Muscle of leg (tissue), 11 donors: ENCODE results near the gene ZNF121. TPM values are rescaled to one million over a fixed set of nuclear protein-coding genes. Genes with fewer than 3 reads are reported as not detected.
"Not testable (repeated sequence)": the region's sequence is repeated elsewhere in the genome, so short reads cannot be mapped to it uniquely, and the experiment has no call there.

Experiments used
- DNase-seq: peaks from one replicate; pipeline ENCODE4 v3.0.0; 2013
- H3K27ac ChIP-seq: one replicate; pipeline ENCODE4 v1.5.1; 2013; ENCODE audit warnings: mild to moderate bottlenecking, low read length, control low read depth
- H3K27me3 ChIP-seq: one replicate; pipeline ENCODE4 v1.6.1; 2013; ENCODE audit warnings: low read length; ENCODE audit not compliant: control insufficient read depth, insufficient read depth
- H3K36me3 ChIP-seq: one replicate; pipeline ENCODE4 v1.6.1; 2013; ENCODE audit warnings: low read length; ENCODE audit not compliant: control insufficient read depth, insufficient read depth
- H3K4me1 ChIP-seq: one replicate; pipeline ENCODE4 v1.6.1; 2013; ENCODE audit warnings: low read length; ENCODE audit not compliant: control insufficient read depth, insufficient read depth
- H3K4me3 ChIP-seq: one replicate; pipeline ENCODE4 v1.5.1; 2013; ENCODE audit warnings: low read length, control low read depth
- H3K9me3 ChIP-seq: replicated peaks from 2 replicates; pipeline ENCODE4 v1.6.1; 2013; ENCODE audit warnings: low read depth, low read length; ENCODE audit not compliant: control insufficient read depth
- WGBS: methylation state at CpG from one replicate; pipeline ENCODE4 v1.1.5; 2013; ENCODE audit warnings: missing lambda C conversion rate; ENCODE audit not compliant: insufficient coverage; 5-methylcytosine and 5-hydroxymethylcytosine counted together
- polyA plus RNA-seq, 8 donors: library from polyadenylated mRNA; unstranded; fragments of 120-200 nt; gene quantifications; one replicate each; pipeline versions ENCODE4 v1.2.1 to v1.2.3, GENCODE V29; 2013; ENCODE audit warnings: inconsistent platforms in 1 of 8, low replicate concordance in 1 of 8; ENCODE audit not compliant: insufficient read length in 8 of 8, insufficient read depth in 1 of 8
- total RNA-seq: library from RNA; stranded (reverse); fragments of 120-200 nt; gene quantifications from one replicate; pipeline ENCODE4 v1.2.4, GENCODE V29; 2013

The ZNF121 gene
- total and polyA plus RNA-seq, 9 donors, result 5.1 to 30.7 (median 8.4) TPM

DNA sequence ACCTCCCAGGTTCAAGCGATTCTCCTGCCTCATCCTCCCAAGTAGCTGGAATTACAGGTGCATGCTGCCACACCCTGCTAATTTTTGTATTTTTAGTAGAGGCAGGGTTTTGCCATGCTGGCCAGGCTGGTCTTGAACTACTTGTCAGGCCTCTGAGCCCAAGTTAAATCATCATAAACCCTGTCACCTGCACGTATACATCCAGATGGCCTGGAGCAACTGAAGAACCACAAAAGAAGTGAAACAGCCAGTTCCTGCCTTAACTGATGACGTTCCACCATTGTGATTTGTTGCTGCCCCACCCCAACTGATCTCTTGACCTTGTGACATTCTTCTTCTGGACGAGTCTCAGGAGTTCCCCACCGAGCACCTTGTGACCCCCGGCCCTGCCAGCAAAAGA is 45.1 kb downstream of the ZNF121 start:
- not testable (repeated sequence) for DNase-seq, H3K27me3 ChIP-seq, H3K4me3 ChIP-seq, H3K4me1 ChIP-seq
- 81% methylated on average over 5 of the region's 6 CpGs for WGBS
- peaks cover 14% of the 10 kb centered on the region for H3K9me3 ChIP-seq
- H3K36me3 ChIP-seq, result peaks cover 21% of the 10 kb centered on the region
- H3K27ac ChIP-seq, result peak overlapping the region; percentile 99

GRCh38 chr19:9538183-9539058 is 45.9 kb downstream of the ZNF121 start, which contains the start of gene ZNF426:
Gene ZNF426 (minus strand): TSS chr19:9538645. CDS start chr19:9536232, 2,413 bp downstream.
- 1% methylated on average over 36 of the region's 49 CpGs for WGBS
- peak; percentile 97 for DNase-seq
- Histone ChIP-seq H3K9me3 (peaks cover 21% of the 10 kb centered on the region), H3K27ac (peak within 1 kb of the TSS; percentile 99), H3K36me3 (peaks cover 28% of the 10 kb centered on the region), H3K4me1 (peaks cover 3% of the 10 kb centered on the region), H3K4me3 (peak within 1 kb of the TSS; percentile 90), H3K27me3 (no peaks in the 10 kb centered on the region)

- H3K4me3 ChIP-seq, result no peak overlapping the region
- H3K36me3 ChIP-seq, result peaks cover 53% of the 10 kb centered on the region
- H3K27me3 ChIP-seq, result no peaks in the 10 kb centered on the region
- no CpG with 5 or more reads among the region's 4 CpGs for WGBS
- DNase-seq, result no peak
- no peak overlapping the region for H3K27ac ChIP-seq
- H3K9me3 ChIP-seq, result peaks cover 40% of the 10 kb centered on the region
- H3K4me1 ChIP-seq, result peaks cover 3% of the 10 kb centered on the region
These were observed 48.4 kb downstream of the ZNF121 start for GRCh38 chr19:9535934-9536333.

- WGBS, result 100% methylated on average over 3 of the region's 4 CpGs
- Histone ChIP-seq H3K36me3 (peaks cover 88% of the 10 kb centered on the region), H3K4me3 (no peak overlapping the region), H3K9me3 (peaks cover 73% of the 10 kb centered on the region), H3K27ac (no peak overlapping the region), H3K4me1 (no peaks in the 10 kb centered on the region), H3K27me3 (no peaks in the 10 kb centered on the region)
- DNase-seq, result no peak
These were observed 52.4 kb downstream of the ZNF121 start for GRCh38 chr19:9531933-9532332.

- H3K4me1 ChIP-seq, result no peaks in the 10 kb centered on the region
- peaks cover 81% of the 10 kb centered on the region for H3K9me3 ChIP-seq
- H3K27ac ChIP-seq, result no peak overlapping the region
- H3K4me3 ChIP-seq, result no peak overlapping the region
- no peak for DNase-seq
- no peaks in the 10 kb centered on the region for H3K27me3 ChIP-seq
- peaks cover 69% of the 10 kb centered on the region for H3K36me3 ChIP-seq
- WGBS, result no CpG with 5 or more reads among the region's 5 CpGs
These were observed 55.5 kb downstream of the ZNF121 start for GRCh38 chr19:9528757-9529336.

DNA sequence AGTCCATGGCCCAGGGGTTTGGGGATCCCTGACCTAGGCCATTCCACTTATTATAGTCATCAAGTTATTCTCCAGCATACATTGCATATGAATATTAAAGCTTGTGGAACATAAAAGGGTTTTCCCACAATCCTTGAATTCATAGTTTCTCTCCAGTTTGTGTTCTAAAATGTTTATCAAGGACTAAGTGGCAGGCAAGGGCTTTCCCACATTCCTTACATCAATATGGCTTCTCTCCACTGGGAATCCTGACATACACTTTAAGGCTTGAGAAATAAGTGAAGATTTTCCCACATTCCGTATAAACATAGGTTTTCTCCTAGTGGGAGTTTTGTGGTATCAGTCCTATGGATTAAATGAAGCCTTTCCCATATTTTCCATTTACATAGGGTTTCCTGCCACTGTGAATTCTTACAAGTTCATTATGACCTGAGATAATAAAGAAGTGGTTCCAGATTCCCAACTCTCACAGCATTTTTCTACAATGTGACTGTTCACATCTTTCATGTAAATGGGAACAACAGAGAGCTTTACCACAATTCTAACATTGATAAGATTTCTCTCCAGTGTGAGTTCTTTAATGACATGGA is 60.3 kb downstream of the ZNF121 start:
- Histone ChIP-seq H3K4me1 (no peaks in the 10 kb centered on the region), H3K27ac (no peak overlapping the region), H3K27me3 (no peaks in the 10 kb centered on the region), H3K36me3 (peaks cover 21% of the 10 kb centered on the region), H3K4me3 (no peak overlapping the region), H3K9me3 (peaks cover 72% of the 10 kb centered on the region)
- no CpG with 5 or more reads among the region's 1 CpG for WGBS
- DNase-seq, result no peak

Other genes with a start within 250 kb of the ZNF121 start
- 5.6 TPM for gene ZNF177, start 221.5 kb downstream of the ZNF121 start, total RNA-seq
- gene ZNF177, start 221.5 kb downstream of the ZNF121 start, polyA plus RNA-seq, result 1 to 10 TPM; 2.9 to 6.7 (median 5.1) TPM
- gene ZNF266, start 148.9 kb downstream of the ZNF121 start, total RNA-seq, result 15.3 TPM
- 10 to 100 TPM; 10.6 to 30.7 (median 21.1) TPM for gene ZNF266, start 148.9 kb downstream of the ZNF121 start, polyA plus RNA-seq
- gene ZNF560, start 85.9 kb downstream of the ZNF121 start, total RNA-seq, result 0.13 TPM
- gene ZNF560, start 85.9 kb downstream of the ZNF121 start, polyA plus RNA-seq, result under 1 TPM in 7 of 8 donors, not detected in 1; 0.07 to 0.37 (median 0.23) TPM
- gene ZNF426, start 45.9 kb downstream of the ZNF121 start, total RNA-seq, result 19.5 TPM
- gene ZNF426, start 45.9 kb downstream of the ZNF121 start, polyA plus RNA-seq, result 10 to 100 TPM in 5 of 8 donors, 1 to 10 TPM in 3; 7.2 to 11.9 (median 10.7) TPM
- gene ZNF561, start 36.7 kb upstream of the ZNF121 start, total RNA-seq, result 35.4 TPM
- 10 to 100 TPM; 24.1 to 36.1 (median 33.3) TPM for gene ZNF561, start 36.7 kb upstream of the ZNF121 start, polyA plus RNA-seq
- 41.8 TPM for gene ZNF562, start 90.6 kb upstream of the ZNF121 start, total RNA-seq
- gene ZNF562, start 90.6 kb upstream of the ZNF121 start, polyA plus RNA-seq, result 10 to 100 TPM; 10.7 to 17.7 (median 15.5) TPM
- gene ZNF846, start 184.2 kb upstream of the ZNF121 start, total RNA-seq, result 11.7 TPM
- 10 to 100 TPM in 2 of 8 donors, 1 to 10 TPM in 6; 6.4 to 12.8 (median 7.7) TPM for gene ZNF846, start 184.2 kb upstream of the ZNF121 start, polyA plus RNA-seq
- 16.4 TPM for gene FBXL12, start 234.6 kb upstream of the ZNF121 start, total RNA-seq
- gene FBXL12, start 234.6 kb upstream of the ZNF121 start, polyA plus RNA-seq, result 10 to 100 TPM; 27.7 to 36.4 (median 29.7) TPM
- gene UBL5, start 243.4 kb upstream of the ZNF121 start, total RNA-seq, result 333 TPM
- gene UBL5, start 243.4 kb upstream of the ZNF121 start, polyA plus RNA-seq, result 100 to 1,000 TPM; 182 to 220 (median 195) TPM